ENCODE results near the gene KRTAP5-11. TPM values are rescaled to one million over a fixed set of nuclear protein-coding genes. Genes with fewer than 3 reads are reported as not detected.

KRTAP5-11 gene
- total RNA-seq, 1 donor from 2014 or later = not detected

- Mint-ChIP-seq H3K27ac (ENCODE audit: unreplicated experiment) (no peak overlapping the region), H3K4me1 (ENCODE audit: low read depth, unreplicated experiment) (no peaks in the 10 kb centered on the region), H3K27me3 (ENCODE audit: unreplicated experiment) (peaks cover 6% of the 10 kb centered on the region), H3K9me3 (ENCODE audit: unreplicated experiment) (peaks cover 10% of the 10 kb centered on the region), H3K4me3 (ENCODE audit: unreplicated experiment) (no peak overlapping the region), H3K36me3 (ENCODE audit: unreplicated experiment) (peaks cover 15% of the 10 kb centered on the region)
- no peak for DNase-seq
- no peak for TF ChIP-seq CTCF (IDR thresholded peaks at IDR 0.05; ENCODE audit: partially characterized antibody, unreplicated experiment)
Measured at GRCh38 chr11:71558996-71559395, 23.7 kb downstream of the KRTAP5-11 start.

- no peak overlapping the region for H3K4me3 Mint-ChIP-seq (ENCODE audit: unreplicated experiment)
- H3K36me3 Mint-ChIP-seq (ENCODE audit: unreplicated experiment) = peaks cover 4% of the 10 kb centered on the region
- H3K4me1 Mint-ChIP-seq (ENCODE audit: low read depth, unreplicated experiment) = no peaks in the 10 kb centered on the region
- peaks cover 6% of the 10 kb centered on the region for H3K27me3 Mint-ChIP-seq (ENCODE audit: unreplicated experiment)
- H3K9me3 Mint-ChIP-seq (ENCODE audit: unreplicated experiment) = peaks cover 9% of the 10 kb centered on the region
- DNase-seq = no peak
- H3K27ac Mint-ChIP-seq (ENCODE audit: unreplicated experiment) = no peak overlapping the region
- no peak for TF ChIP-seq CTCF (IDR thresholded peaks at IDR 0.05; ENCODE audit: partially characterized antibody, unreplicated experiment)
Measured at GRCh38 chr11:71557257-71557656, 25.4 kb downstream of the KRTAP5-11 start.

- no peaks in the 10 kb centered on the region for H3K4me1 Mint-ChIP-seq (ENCODE audit: low read depth, unreplicated experiment)
- no peak for DNase-seq
- no peak overlapping the region for H3K4me3 Mint-ChIP-seq (ENCODE audit: unreplicated experiment)
- peaks cover 6% of the 10 kb centered on the region for H3K27me3 Mint-ChIP-seq (ENCODE audit: unreplicated experiment)
- no peak for TF ChIP-seq CTCF (IDR thresholded peaks at IDR 0.05; ENCODE audit: partially characterized antibody, unreplicated experiment)
- peaks cover 4% of the 10 kb centered on the region for H3K36me3 Mint-ChIP-seq (ENCODE audit: unreplicated experiment)
- H3K27ac Mint-ChIP-seq (ENCODE audit: unreplicated experiment) = no peak overlapping the region
- H3K9me3 Mint-ChIP-seq (ENCODE audit: unreplicated experiment) = peaks cover 9% of the 10 kb centered on the region
Measured at GRCh38 chr11:71556018-71556417, 26.7 kb downstream of the KRTAP5-11 start.

GRCh38 chr11:71555508-71555907 lies 27.2 kb downstream of the KRTAP5-11 start:
- Mint-ChIP-seq H3K27ac (ENCODE audit: unreplicated experiment) (no peak overlapping the region), H3K9me3 (ENCODE audit: unreplicated experiment) (peaks cover 5% of the 10 kb centered on the region), H3K4me1 (ENCODE audit: low read depth, unreplicated experiment) (no peaks in the 10 kb centered on the region), H3K36me3 (ENCODE audit: unreplicated experiment) (peaks cover 4% of the 10 kb centered on the region), H3K27me3 (ENCODE audit: unreplicated experiment) (peaks cover 6% of the 10 kb centered on the region), H3K4me3 (ENCODE audit: unreplicated experiment) (no peak overlapping the region)
- no peak for DNase-seq
- no peak for TF ChIP-seq CTCF (IDR thresholded peaks at IDR 0.05; ENCODE audit: partially characterized antibody, unreplicated experiment)

GRCh38 chr11:71554996-71555395 lies 27.7 kb downstream of the KRTAP5-11 start:
- Mint-ChIP-seq H3K4me1 (ENCODE audit: low read depth, unreplicated experiment) (no peaks in the 10 kb centered on the region), H3K27me3 (ENCODE audit: unreplicated experiment) (peaks cover 6% of the 10 kb centered on the region), H3K9me3 (ENCODE audit: unreplicated experiment) (peaks cover 3% of the 10 kb centered on the region), H3K36me3 (ENCODE audit: unreplicated experiment) (peaks cover 4% of the 10 kb centered on the region), H3K4me3 (ENCODE audit: unreplicated experiment) (no peak overlapping the region), H3K27ac (ENCODE audit: unreplicated experiment) (no peak overlapping the region)
- no peak for DNase-seq
- TF ChIP-seq CTCF (IDR thresholded peaks at IDR 0.05; ENCODE audit: partially characterized antibody, unreplicated experiment) = no peak
